HepG2 (cell line): ENCODE results near the gene ANO10. TPM values are rescaled to one million over a fixed set of nuclear protein-coding genes. Genes with fewer than 3 reads are reported as not detected.

ENCODE experiments used
- ATAC-seq: fragments of 200-7000 bp; cut with Tn5 transposase; 3 replicates; pipeline ENCODE4 v1.9.1; 2020; ENCODE audit warnings: mild to moderate bottlenecking, moderate library complexity
- BruUV-seq: library from RNA; stranded (reverse); fragments of 400-500 nt; replicated peaks from 2 replicates; lab custom pipeline; 2021; lab: Mats Ljungman, UMichigan
- CTCF ChIA-PET: fragments of 300-600 bp; formaldehyde crosslinking; extraction: SDS; loops from one replicate; lab custom pipeline; 2021; ENCODE audit warnings: low total read pairs, inconsistent platforms, low intra/inter-chr PET ratio; lab: Yijun Ruan, JAX
- POLR2A ChIA-PET: fragments of 350-600 bp; sonication (Branson Sonifier 250); formaldehyde crosslinking; loops from one replicate; lab custom pipeline; 2020; ENCODE audit warnings: antibody characterized with exemption, inconsistent platforms; lab: Yijun Ruan, JAX
- DNase-seq: peaks from one replicate; pipeline ENCODE4 v3.0.0-alpha.2; 2015; ENCODE audit warnings: low spot score
- FAIRE-seq: peaks from 3 replicates; lab custom pipeline; 2011; peaks lifted over from hg19 to GRCh38; lab: Jason Lieb, UNC
- H2AFZ ChIP-seq: one replicate; pipeline ENCODE4 v1.6.1; 2011; ENCODE audit warnings: low read length, inconsistent platforms
- H3K27ac ChIP-seq: fragments of 300-600 bp; 3 replicates; pipeline ENCODE4 v1.8.0; 2011; ENCODE audit warnings: mixed run types, mild to moderate bottlenecking, mixed read lengths, low read length, inconsistent platforms; ENCODE audit not compliant: insufficient read depth; ENCODE audit errors: extremely low read length
- H3K27me3 ChIP-seq, 2 experiments: fragments of 200-600 bp in 1 of 2; 2 replicates in 1 of 2; 3 replicates in 1 of 2; pipeline versions ENCODE4 v1.6.0 to v1.8.0; 2011; ENCODE audit warnings: low read length in 2 of 2, mild to moderate bottlenecking in 2 of 2, moderate library complexity in 2 of 2, inconsistent platforms in 1 of 2; ENCODE audit not compliant: insufficient read depth in 2 of 2, control insufficient read depth in 1 of 2
- H3K36me3 ChIP-seq, 2 experiments: fragments of 200-600 bp in 1 of 2; replicated peaks in 1 of 2; 2 replicates in 1 of 2; 3 replicates in 1 of 2; pipeline versions ENCODE4 v1.5.1 to v1.8.0; 2011; ENCODE audit warnings: low read length in 2 of 2, inconsistent platforms in 1 of 2; ENCODE audit not compliant: insufficient read depth in 2 of 2, control insufficient read depth in 1 of 2
- H3K4me1 ChIP-seq: 2 replicates; pipeline ENCODE4 v1.5.1; 2012; ENCODE audit warnings: low read length, inconsistent platforms; ENCODE audit not compliant: insufficient read depth
- H3K4me2 ChIP-seq: 2 replicates; pipeline ENCODE4 v1.6.0; 2011; ENCODE audit warnings: low read depth, low read length, inconsistent platforms
- H3K4me3 ChIP-seq, 3 experiments: fragments of 200-600 bp in 1 of 3; sonication (generic), shearing (Covaris generic) in 1 of 3; replicated peaks in 1 of 3; 2 replicates each; pipeline ENCODE4 v1.5.1; 2011 to 2016; ENCODE audit warnings: low read length in 3 of 3, inconsistent platforms in 2 of 3, low read depth in 2 of 3, mild to moderate bottlenecking in 2 of 3, control low read depth in 1 of 3, mixed read lengths in 1 of 3; ENCODE audit not compliant: insufficient read depth in 1 of 3
- H3K79me2 ChIP-seq: one replicate; pipeline ENCODE4 v1.6.1; 2011; ENCODE audit warnings: low read length, inconsistent platforms; ENCODE audit not compliant: insufficient read depth
- H3K9ac ChIP-seq: 2 replicates; pipeline ENCODE4 v1.6.0; 2011; ENCODE audit warnings: mild to moderate bottlenecking, low read depth, low read length, inconsistent platforms; ENCODE audit not compliant: insufficient read depth
- H3K9me3 ChIP-seq: 2 replicates; pipeline ENCODE4 v1.5.1; 2012; ENCODE audit warnings: mild to moderate bottlenecking, low read length
- H4K20me1 ChIP-seq: 2 replicates; pipeline ENCODE4 v1.6.0; 2011; ENCODE audit warnings: inconsistent platforms, mild to moderate bottlenecking, low read length, moderate library complexity; ENCODE audit not compliant: insufficient read depth
- GATAD1 ChIP-seq: IDR thresholded peaks from 2 replicates; pipeline ENCODE4 v1.6.1; 2016; ENCODE audit warnings: missing genetic modification reagents, missing compliant biosample characterization
- HNF1B ChIP-seq: sonication (generic); formaldehyde crosslinking; IDR thresholded peaks from 2 replicates; pipeline ENCODE4 v1.5.1; 2020; ENCODE audit warnings: mild to moderate bottlenecking, moderate library complexity, missing genetic modification reagents
- NR2F6 ChIP-seq, 2 experiments: IDR thresholded peaks; 2 replicates each; pipeline ENCODE4 v1.6.1; 2016; ENCODE audit warnings: antibody characterized with exemption in 1 of 2, mild to moderate bottlenecking in 1 of 2
- TARDBP ChIP-seq: sonication (generic); formaldehyde crosslinking; IDR thresholded peaks from 2 replicates; pipeline ENCODE4 v1.8.0; 2022; ENCODE audit warnings: mild to moderate bottlenecking, missing genetic modification reagents
- ZNF557 ChIP-seq: sonication (generic); formaldehyde crosslinking; IDR thresholded peaks from 2 replicates; pipeline ENCODE4 v1.4.0; 2020; ENCODE audit warnings: missing genetic modification reagents
- WGBS: methylation state at CpG from one replicate; pipeline ENCODE4 v1.1.6; 2017; ENCODE audit warnings: low lambda C conversion rate; 5-methylcytosine and 5-hydroxymethylcytosine counted together
- in situ Hi-C: cut with HindIII; loops from 2 replicates; pipeline ENCODE4 v1.10.0; 2017; ENCODE audit warnings: low pct_unique_long_range_greater_than_20kb; ENCODE audit not compliant: extremely low pct_ligation_motif_present
- intact Hi-C: fragments of 100-400 bp; cut with micrococcal nuclease; formaldehyde crosslinking; loops from one replicate; pipeline ENCODE4 v1.10.0; 2022; ENCODE audit not compliant: unreplicated experiment
- polyA plus RNA-seq, 8 experiments: library from polyadenylated mRNA; depleted of rRNA in 3 of 8; stranded (reverse) in 7 of 8; unstranded in 1 of 8; fragments of >200 nt; fragmentation: Illumina TruSeq in 4 of 8; extraction: Trizol in 4 of 8; gene quantifications; 2 replicates each; pipeline versions ENCODE4 v1.2.1 to v1.2.3, GENCODE V29; 2011 to 2016; ENCODE audit warnings: low read depth in 4 of 8, missing spikeins in 1 of 8, mixed read lengths in 1 of 8; ENCODE audit not compliant: insufficient read depth in 1 of 8
- total RNA-seq, 5 experiments: library from RNA; depleted of rRNA; stranded (reverse); fragments of >200 nt; fragmentation: Illumina TruSeq; extraction: Trizol; gene quantifications; 2 replicates each; pipeline ENCODE4 v1.2.3, GENCODE V29; 2016; ENCODE audit warnings: low read depth in 1 of 5
- TF ChIP-seq, protein P1 (sequence below): sonication (generic); formaldehyde crosslinking; IDR thresholded peaks from 2 replicates; pipeline ENCODE4 v1.5.0; 2020; ENCODE audit warnings: mild to moderate bottlenecking, missing genetic modification reagents
- TF ChIP-seq, protein P2 (sequence below): sonication (generic); formaldehyde crosslinking; IDR thresholded peaks from 2 replicates; pipeline ENCODE4 v1.9.0; 2022; ENCODE audit warnings: missing genetic modification reagents, mild to moderate bottlenecking, borderline replicate concordance

The ANO10 gene
- total and polyA plus RNA-seq, 2 of the 13 experiments (the other 11 are each of a cell fraction or from before 2014, with no cell fraction given): 10.4 to 13.1 TPM

- TF ChIP-seq HNF1B (CRISPR knock-in tag): 0 out of 2 replicates have a peak, but pooled peaks have one; percentile 43
- TF ChIP-seq ZNF557 (CRISPR knock-in tag): no peak
- TF ChIP-seq GATAD1 (CRISPR knock-in tag): no peak
These were observed 768 bp downstream of the ANO10 start (continued) for GRCh38 chr3:43620831-43621655.

- H3K36me3 ChIP-seq: no peaks in the 10 kb centered on the region
- peaks cover 26% of the 10 kb centered on the region for H3K4me1 ChIP-seq
- no peak overlapping the region for H3K9ac ChIP-seq
- ChIA-PET POLR2A (no interaction called here), CTCF (no interaction called here)
- no peak overlapping the region for H3K4me3 ChIP-seq
- no peak overlapping the region for H3K4me2 ChIP-seq
- in situ Hi-C loops (no loop called here), intact Hi-C loops (no loop called here)
- 83% methylated on average over 5 of the region's 5 CpGs for whole genome bisulfite sequencing
- BruUV-seq: no TSS peak
- FAIRE-seq (no peak), DNase-seq (no peak), ATAC-seq (no peak)
- no peak overlapping the region for H3K27ac ChIP-seq
- H3K9me3 ChIP-seq: no peaks in the 10 kb centered on the region
- TF ChIP-seq TARDBP (CRISPR knock-in tag): no peak
- TF ChIP-seq, protein P1, sequence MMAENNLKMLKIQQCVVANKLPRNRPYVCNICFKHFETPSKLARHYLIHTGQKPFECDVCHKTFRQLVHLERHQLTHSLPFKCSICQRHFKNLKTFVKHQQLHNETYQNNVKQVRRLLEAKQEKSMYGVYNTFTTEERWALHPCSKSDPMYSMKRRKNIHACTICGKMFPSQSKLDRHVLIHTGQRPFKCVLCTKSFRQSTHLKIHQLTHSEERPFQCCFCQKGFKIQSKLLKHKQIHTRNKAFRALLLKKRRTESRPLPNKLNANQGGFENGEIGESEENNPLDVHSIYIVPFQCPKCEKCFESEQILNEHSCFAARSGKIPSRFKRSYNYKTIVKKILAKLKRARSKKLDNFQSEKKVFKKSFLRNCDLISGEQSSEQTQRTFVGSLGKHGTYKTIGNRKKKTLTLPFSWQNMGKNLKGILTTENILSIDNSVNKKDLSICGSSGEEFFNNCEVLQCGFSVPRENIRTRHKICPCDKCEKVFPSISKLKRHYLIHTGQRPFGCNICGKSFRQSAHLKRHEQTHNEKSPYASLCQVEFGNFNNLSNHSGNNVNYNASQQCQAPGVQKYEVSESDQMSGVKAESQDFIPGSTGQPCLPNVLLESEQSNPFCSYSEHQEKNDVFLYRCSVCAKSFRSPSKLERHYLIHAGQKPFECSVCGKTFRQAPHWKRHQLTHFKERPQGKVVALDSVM: peak; percentile 71
- TF ChIP-seq, protein P2, sequence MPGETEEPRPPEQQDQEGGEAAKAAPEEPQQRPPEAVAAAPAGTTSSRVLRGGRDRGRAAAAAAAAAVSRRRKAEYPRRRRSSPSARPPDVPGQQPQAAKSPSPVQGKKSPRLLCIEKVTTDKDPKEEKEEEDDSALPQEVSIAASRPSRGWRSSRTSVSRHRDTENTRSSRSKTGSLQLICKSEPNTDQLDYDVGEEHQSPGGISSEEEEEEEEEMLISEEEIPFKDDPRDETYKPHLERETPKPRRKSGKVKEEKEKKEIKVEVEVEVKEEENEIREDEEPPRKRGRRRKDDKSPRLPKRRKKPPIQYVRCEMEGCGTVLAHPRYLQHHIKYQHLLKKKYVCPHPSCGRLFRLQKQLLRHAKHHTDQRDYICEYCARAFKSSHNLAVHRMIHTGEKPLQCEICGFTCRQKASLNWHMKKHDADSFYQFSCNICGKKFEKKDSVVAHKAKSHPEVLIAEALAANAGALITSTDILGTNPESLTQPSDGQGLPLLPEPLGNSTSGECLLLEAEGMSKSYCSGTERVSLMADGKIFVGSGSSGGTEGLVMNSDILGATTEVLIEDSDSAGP (CRISPR knock-in tag): no peak
- TF ChIP-seq NR2F6 (IDR thresholded peaks at IDR 0.05): peak; percentile 38
- no peak for TF ChIP-seq NR2F6 (CRISPR knock-in tag; IDR thresholded peaks at IDR 0.05)
- no peaks in the 10 kb centered on the region for H3K79me2 ChIP-seq
- no peak overlapping the region for H2AFZ ChIP-seq
- no peaks in the 10 kb centered on the region; a peak in 1 of 5 replicates for H3K27me3 ChIP-seq
- H4K20me1 ChIP-seq: no peaks in the 10 kb centered on the region
These were observed 2.2 kb downstream of the ANO10 start for GRCh38 chr3:43619588-43619987.
